DMS 273 treated with DMSO at 0.1 percent for 48 hours (cell line): ENCODE data around the gene ASXL3.

ENCODE experiments used
- DNase-seq: peaks from one replicate; lab custom pipeline; 2025; lab: John Stamatoyannopoulos, UW

ASXL3 gene

GRCh38 chr18:33577685-33578517, at the start of gene ASXL3:
Gene ASXL3, plus strand, starts transcription at chr18:33578219. Its CDS starts 413 bp downstream, at chr18:33578632.
- no peak for DNase-seq

DNA sequence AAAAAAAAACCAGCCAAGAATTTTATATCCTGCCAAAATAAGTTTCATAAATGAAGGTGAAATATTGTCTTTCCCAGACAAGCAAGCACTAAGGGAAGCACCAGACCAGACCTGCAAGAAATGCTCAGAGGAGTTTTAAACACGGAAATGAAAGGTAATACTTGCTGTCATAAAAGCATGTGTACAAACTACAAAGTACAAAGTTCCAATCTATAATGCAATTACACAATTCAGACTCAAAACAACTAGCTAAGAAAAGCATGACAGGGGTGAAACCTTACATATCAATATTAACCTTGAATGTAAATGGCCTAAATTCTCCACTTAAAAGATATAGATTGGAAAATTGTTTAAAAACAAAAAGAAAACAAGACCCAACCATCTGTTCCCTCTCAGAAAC, 45.0 kb upstream of the ASXL3 start:
- no peak for DNase-seq

DNA sequence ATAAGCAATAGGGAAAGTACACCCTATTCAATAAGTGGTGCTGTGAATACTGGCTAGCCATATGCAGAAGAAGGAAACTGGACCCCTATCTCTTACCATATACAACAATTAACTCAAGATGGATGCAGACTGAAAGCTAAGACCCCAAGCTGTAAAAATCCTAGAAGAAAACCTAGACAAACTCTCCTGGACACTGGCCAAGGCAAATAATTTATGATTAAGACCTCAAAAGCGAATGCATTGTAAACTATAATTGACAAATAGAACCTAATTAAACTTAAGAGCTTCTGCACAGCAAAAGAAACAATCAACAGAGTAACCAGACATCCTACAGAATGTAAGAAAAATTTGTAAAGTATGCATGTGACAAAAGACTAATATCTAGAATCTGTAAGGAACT, 41.1 kb upstream of the ASXL3 start:
- no peak for DNase-seq

GRCh38 chr18:33538418-33539042, 39.5 kb upstream of the ASXL3 start:
- DNase-seq: no peak

DNA sequence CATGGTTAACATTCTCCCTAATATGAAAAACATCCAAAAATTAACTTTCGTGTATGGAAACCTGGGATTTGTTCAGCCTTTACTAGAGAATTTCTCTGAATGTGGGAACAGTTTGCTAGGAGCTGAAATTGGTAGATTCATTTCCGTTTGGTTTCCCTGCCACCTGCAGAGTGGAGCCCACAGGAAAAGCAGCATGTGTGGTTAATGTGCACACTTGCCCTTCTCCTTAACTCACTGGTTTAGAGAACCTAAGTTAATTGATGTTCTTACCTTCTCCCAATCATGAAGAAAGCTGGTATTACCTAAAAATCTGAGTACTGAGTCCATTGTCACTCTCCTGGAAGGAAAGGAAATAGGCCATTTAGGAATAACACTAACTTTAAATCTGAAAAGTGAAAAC, 37.6 kb upstream of the ASXL3 start:
- DNase-seq: no peak

- no peak for DNase-seq
Measured at GRCh38 chr18:33541316-33541715, 36.7 kb upstream of the ASXL3 start.

DNA sequence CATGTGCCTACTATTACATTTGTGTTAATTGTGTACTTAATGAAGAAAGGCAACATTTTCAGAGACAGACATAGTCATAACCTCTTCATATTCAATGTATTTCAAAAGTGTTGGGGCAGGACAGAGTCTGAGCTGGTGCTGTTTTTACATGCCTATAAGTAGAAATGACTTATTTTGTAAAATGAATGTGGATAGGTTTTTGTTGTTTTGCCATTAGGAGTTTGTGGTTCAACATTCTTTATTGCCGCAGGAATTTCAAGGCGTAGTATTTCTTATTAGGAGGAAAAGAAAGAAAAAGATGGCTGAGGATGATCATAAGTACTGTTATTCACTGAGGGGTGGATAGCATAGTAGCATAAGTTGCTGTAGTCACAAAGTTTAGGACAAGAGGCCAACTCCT, 21.2 kb upstream of the ASXL3 start:
- DNase-seq: no peak

- DNase-seq: no peak
Measured at GRCh38 chr18:33557706-33558105, 20.3 kb upstream of the ASXL3 start.

GRCh38 chr18:33558529-33558928, 19.5 kb upstream of the ASXL3 start:
- DNase-seq: no peak

DNA sequence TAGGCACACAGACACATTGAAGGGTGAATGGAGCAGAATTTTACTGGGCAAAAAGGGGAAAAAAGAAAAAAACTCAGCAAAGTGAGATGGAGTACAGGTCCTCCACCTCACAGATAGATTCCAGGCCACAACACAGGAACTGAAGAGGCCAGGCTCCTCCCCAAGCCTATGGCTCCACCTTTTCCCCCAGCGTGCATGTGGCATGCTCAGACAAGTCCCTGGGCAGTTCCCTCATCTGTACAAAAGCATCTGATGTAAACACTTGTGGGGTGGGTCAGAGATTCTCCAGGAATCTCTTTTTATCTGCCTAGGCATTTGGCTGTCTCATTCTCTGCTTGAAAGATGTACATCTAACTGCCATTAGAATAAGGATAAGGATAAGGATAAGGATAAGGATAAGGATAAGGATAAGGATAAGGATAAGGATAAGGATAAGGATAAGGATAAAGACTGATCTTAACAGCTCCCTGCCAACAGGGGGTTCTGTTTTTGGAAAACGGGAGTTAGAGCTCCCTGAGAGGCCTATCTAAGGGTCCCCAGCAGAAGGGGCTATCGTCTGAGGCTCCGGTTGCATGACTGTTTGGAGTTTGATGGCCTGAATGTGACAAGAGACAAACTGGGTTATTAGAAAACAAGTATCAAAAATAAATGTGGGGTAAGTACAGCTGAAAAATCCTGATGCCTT, 17.2 kb upstream of the ASXL3 start:
- DNase-seq: no peak

- no peak for DNase-seq
Measured at GRCh38 chr18:33562741-33563140, 15.3 kb upstream of the ASXL3 start.

DNA sequence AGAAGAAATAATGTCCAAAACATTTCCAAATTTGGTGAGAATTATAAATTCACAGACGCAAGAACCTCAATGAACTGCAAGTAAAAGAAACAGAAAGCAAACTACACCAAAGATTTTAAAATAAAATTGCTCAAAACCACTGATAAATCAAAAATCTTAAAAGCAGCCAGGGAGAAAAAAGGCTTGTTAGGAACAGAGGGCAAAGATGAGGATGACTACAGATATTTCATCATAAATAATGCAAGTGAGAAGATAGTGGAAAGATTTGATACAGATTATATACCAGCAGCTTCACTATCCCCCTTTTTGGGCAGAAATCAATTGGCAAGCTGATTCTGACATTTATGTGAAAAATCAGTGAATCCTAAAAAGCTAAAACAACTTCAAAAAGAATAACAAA, 10.3 kb upstream of the ASXL3 start:
- DNase-seq: no peak

- no peak for DNase-seq
Measured at GRCh38 chr18:33571998-33572787, 5.8 kb upstream of the ASXL3 start.

DNA sequence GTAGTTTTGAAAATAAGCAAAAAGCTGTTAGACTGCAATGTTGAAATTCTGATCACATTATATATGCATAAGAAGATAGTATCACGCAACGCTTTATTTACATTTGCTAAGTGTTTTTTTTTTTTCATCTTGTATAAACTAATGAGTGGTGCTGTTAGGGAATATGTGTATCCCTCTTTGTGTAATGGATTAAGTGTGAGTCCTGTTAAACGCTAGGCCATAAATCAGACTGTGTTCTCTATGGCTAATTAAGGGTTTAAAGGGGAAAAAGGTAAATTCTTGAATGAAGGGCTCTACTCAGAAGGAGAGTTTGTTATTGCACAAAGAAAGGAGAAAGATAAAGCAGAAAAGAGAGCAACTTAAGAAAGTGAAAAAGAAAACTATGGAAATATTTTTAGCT, 4.8 kb upstream of the ASXL3 start:
- DNase-seq: no peak

DNA sequence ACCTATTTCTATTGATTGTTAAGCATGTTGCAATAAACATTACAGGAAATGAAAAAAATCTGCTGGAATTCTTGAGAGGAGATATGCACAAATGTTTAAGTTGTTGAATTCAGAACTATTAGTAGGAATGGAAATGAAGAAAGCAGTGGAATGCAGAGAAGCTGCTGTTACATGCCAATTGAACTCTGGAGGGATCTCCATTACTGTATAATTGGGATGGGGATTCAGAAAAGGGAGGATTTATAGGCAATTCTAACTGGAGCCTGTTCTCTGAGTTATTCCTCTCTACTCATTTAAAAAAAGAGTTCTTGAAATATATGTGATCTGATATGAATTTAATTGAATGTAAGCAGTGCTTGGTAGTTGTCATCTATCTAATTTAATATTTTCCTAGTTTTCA, 2.6 kb upstream of the ASXL3 start:
- no peak for DNase-seq

DNA sequence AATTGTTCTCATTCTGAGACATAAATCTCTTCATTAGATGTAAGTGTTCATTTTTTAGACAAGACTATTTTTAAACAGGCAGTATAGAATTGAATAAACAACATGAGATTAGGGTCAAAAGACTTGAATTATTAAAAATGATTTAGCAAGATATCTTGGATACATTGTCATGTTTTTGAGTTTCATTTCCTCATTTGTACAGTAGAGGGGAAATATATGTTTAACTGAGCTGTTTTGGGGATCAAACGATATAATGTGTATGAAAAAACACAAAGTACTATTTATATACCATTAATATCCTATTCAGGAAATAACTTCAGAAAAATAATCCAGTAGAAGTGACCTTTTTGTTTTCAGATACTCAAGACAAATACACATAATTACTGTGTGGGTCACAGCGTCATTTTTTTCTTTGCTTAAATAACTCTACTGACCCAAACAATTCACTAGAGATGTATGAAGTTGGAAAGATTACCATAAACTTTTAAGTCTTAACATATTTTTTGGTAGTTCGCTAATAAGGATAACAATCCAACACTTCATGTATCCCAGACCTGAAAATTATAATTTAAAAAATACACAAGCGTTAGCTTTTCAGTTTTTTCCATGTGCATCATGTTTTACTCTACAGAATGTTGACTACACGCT, 896 bp upstream of the ASXL3 start:
- no peak for DNase-seq

DNA sequence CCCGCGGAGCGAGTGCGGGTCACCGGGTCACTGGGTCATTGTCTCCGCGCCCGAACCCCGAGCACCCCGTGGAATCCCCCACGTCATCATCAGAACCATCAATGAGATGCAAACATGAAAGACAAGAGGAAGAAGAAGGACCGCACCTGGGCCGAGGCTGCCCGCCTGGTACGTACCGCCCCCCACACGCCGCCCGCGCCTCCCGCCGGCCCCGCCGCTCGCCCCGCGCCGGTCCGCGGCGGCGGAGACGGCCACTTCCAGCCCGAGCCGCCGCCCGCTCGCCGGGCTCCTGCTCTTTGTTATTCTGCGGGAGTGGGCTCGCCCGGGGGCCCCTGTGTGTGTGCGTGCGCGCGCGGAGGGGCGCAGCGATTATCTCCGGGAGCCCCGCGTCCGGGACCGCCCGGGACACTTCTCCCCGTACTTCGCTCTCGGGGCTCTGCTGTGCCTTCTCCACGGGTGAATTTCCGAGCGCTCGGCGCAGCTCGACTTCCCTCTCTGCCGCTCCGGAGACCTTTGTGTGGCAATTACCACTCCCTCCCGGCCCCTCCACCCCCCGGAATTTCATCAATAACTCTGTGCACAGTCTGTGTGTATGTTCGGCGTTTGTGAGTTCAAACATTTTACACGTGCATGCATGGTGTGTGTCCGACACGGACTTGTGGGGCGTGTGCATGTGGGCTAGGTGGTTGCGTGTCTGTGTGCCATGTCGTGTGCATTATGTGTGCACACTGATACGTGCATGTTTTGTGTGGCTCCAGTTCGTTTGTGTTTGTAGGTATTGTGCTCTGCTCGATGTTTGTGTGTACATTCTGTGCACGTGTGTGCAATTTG, 714 bp downstream of the ASXL3 start:
- DNase-seq: no peak

- DNase-seq: no peak
Measured at GRCh38 chr18:33579349-33580215, 1.6 kb downstream of the ASXL3 start.

DNA sequence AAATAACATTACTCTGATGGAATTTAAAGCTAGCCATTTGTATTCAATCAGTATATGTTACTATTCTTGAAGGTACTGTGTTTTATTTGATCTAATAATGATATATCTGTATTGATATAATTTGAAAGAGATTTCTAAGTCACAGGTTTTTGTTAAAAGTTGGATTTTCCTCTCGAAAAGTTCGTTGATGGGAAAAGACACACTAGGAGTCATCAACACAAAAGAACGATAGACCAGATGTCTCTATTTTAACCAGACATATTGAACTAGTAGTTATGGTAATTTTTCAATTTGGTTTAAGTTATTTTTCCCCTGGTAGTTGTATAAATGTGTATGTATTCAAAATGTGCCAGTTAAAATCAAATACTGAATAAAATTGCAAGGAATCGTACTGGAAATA, 2.5 kb downstream of the ASXL3 start:
- no peak for DNase-seq

DNA sequence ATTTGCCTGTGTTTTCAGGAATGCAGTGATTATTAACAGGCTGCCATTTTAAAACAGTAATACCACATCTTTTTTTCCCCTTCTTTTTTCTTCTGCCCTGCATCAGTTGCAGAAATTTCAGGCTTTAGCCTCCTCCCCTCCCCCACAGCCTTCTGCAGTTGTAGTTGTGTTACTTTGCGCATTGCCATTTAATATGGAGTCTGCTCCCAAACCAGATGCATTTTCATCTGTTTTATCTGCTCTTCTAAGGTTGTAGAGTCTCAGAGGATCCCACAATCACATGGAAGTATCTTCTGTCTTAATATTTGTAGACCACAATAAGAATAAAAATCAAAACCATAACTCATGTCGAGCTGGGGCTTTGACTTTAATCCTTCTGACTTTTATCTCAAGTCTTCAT, 3.8 kb downstream of the ASXL3 start:
- DNase-seq: no peak
